SJSA1 (cell line): ENCODE measurements around the gene SGSH. TPM values are rescaled to one million over a fixed set of nuclear protein-coding genes. Genes with fewer than 3 reads are reported as not detected.
"Not testable (repeated sequence)": the region's sequence is repeated elsewhere in the genome, so short reads cannot be mapped to it uniquely, and the experiment has no call there.

Experiments used
- DNase-seq, 2 experiments: peaks; one replicate each; pipeline ENCODE4 v3.0.0-alpha.2; 2015 to 2020; ENCODE audit warnings: low spot score in 2 of 2, low read depth in 1 of 2
- H3K27ac ChIP-seq: fragments of 250-450 bp; sonication (Bioruptor Pico); 2 replicates; pipeline ENCODE4 v1.5.1; 2020; ENCODE audit warnings: mild to moderate bottlenecking, moderate library complexity
- H3K27me3 ChIP-seq: fragments of 250-450 bp; sonication (Bioruptor Pico); replicated peaks from 2 replicates; pipeline ENCODE4 v1.5.1; 2020; ENCODE audit warnings: mild to moderate bottlenecking, moderate library complexity
- H3K36me3 ChIP-seq: fragments of 250-450 bp; sonication (Bioruptor Pico); 2 replicates; pipeline ENCODE4 v1.5.1; 2020; ENCODE audit warnings: mild to moderate bottlenecking
- H3K4me1 ChIP-seq: fragments of 250-450 bp; sonication (Bioruptor Pico); replicated peaks from 2 replicates; pipeline ENCODE4 v1.6.1; 2021; ENCODE audit warnings: mild to moderate bottlenecking
- H3K4me3 ChIP-seq: fragments of 250-450 bp; sonication (Bioruptor Pico); 2 replicates; pipeline ENCODE4 v1.5.1; 2020; ENCODE audit warnings: mild to moderate bottlenecking
- H3K9me3 ChIP-seq: fragments of 250-450 bp; sonication (Bioruptor Pico); replicated peaks from 2 replicates; pipeline ENCODE4 v1.5.1; 2020; ENCODE audit warnings: mild to moderate bottlenecking
- total RNA-seq: library from RNA; depleted of rRNA; stranded (reverse); fragments of >200 nt; shearing (Covaris generic); gene quantifications from 2 replicates; pipeline ENCODE4 v1.2.3, GENCODE V29; 2014

Gene SGSH
- total RNA-seq, 1 experiment from 2014 or later: 18.6 TPM

GRCh38 chr17:80260791-80261158, 40.6 kb upstream of the SGSH start, which contains the start of gene RNF213:
RNF213 (plus strand) TSS chr17:80260852; CDS start chr17:80263682, 2,830 bp downstream.
- Histone ChIP-seq H3K27ac (peak within 1 kb of the TSS; percentile 94), H3K36me3 (peaks cover 23% of the 10 kb centered on the region), H3K4me3 (peak within 1 kb of the TSS; percentile 97), H3K27me3 (no peaks in the 10 kb centered on the region), H3K9me3 (0 out of 2 replicates have a peak, but pooled peaks cover 3% of the 10 kb centered on the region), H3K4me1 (peaks cover 54% of the 10 kb centered on the region)
- DNase-seq: peak; percentile 69 to 90

- H3K36me3 ChIP-seq: peaks cover 18% of the 10 kb centered on the region
- H3K27ac ChIP-seq: peak overlapping the region; percentile 87
- peak overlapping the region; percentile 51 for H3K4me3 ChIP-seq
- H3K27me3 ChIP-seq: no peaks in the 10 kb centered on the region
- 0 out of 2 replicates have a peak, but pooled peaks cover 3% of the 10 kb centered on the region for H3K9me3 ChIP-seq
- DNase-seq: peak; percentile 92 to 96
- peaks cover 61% of the 10 kb centered on the region for H3K4me1 ChIP-seq
Measured at GRCh38 chr17:80260069-80260535, 40.0 kb upstream of the SGSH start.

GRCh38 chr17:80259457-80260068, 39.4 kb upstream of the SGSH start:
- Histone ChIP-seq H3K9me3 (0 out of 2 replicates have a peak, but pooled peaks cover 3% of the 10 kb centered on the region), H3K27me3 (no peaks in the 10 kb centered on the region), H3K4me3 (peak overlapping the region; percentile 51), H3K36me3 (peaks cover 17% of the 10 kb centered on the region), H3K27ac (peak overlapping the region; percentile 87), H3K4me1 (peaks cover 67% of the 10 kb centered on the region)
- no peak for DNase-seq

DNA sequence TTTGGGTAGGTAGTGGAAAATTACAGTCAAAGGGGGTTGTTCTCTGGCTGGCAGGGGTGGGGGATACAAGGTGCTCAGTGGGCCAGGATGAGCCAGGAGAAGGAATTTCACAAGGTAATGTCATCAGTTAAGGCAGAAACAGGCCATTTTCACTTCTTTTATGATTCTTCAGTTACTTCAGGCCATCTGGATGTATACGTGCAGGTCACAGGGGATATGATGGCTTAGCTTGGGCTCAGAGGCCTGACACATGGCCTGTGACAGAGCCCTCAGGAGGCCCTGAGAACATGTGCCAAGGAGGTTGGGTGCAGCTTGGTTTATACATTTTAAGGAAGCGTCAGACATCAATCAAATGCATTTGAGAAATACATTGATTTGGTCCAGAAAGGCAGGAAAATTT, 38.2 kb upstream of the SGSH start:
- H3K4me1 ChIP-seq: peaks cover 64% of the 10 kb centered on the region
- not testable (repeated sequence) for H3K4me3 ChIP-seq, H3K9me3 ChIP-seq, H3K27ac ChIP-seq, DNase-seq, H3K27me3 ChIP-seq, H3K36me3 ChIP-seq

DNA sequence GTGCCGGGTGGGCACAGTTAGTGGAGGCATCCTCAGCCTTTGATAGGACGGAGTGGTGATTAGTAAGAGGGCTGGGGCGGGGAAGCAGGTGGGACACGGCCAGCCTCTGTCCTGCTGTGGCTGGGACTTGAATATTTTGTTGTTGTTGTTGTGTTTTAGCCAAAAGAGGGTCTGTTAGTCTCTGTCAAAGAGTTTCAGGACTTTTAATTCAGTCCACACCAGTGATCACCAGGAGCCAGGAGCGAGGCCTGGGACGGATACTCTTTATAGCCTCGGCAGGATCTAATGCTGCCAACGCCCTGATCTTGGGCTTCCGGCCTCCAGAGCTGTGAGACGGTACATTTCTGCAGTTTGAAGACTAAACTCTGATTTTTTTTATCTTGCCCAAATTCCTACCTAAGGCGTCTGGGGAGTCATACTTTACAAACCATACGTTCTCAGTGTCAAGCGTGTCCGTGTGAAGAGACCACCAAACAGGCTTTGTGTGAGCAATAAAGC, 37.6 kb upstream of the SGSH start:
- H3K27ac ChIP-seq: no peak overlapping the region
- H3K4me3 ChIP-seq: no peak overlapping the region
- H3K9me3 ChIP-seq: 0 out of 2 replicates have a peak, but pooled peaks cover 3% of the 10 kb centered on the region
- H3K27me3 ChIP-seq: no peaks in the 10 kb centered on the region
- H3K4me1 ChIP-seq: peaks cover 59% of the 10 kb centered on the region
- peaks cover 4% of the 10 kb centered on the region for H3K36me3 ChIP-seq
- no peak for DNase-seq

DNA sequence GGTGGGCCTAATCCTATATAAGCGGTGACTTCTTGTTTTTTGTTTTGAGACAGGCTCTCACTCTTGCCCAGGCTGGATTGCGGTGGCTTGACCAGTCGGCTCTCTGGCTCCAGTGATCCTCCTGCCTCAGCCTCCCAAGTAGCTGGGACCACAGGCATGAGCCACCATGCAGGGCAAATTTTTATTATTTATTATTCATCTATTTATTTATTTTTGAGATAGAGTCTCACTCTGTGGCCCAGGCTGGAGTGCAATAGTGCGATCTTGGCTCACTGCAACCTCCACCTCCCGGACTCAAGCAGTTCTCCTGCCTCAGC, 35.9 kb upstream of the SGSH start:
- Histone ChIP-seq H3K36me3 (peaks cover 3% of the 10 kb centered on the region), H3K9me3 (0 out of 2 replicates have a peak, but pooled peaks cover 2% of the 10 kb centered on the region), H3K4me3 (no peak overlapping the region), H3K27me3 (no peaks in the 10 kb centered on the region), H3K4me1 (peaks cover 46% of the 10 kb centered on the region), H3K27ac (peak overlapping the region; percentile 94)
- DNase-seq: peak; percentile 60 to 81

- H3K36me3 ChIP-seq: no peaks in the 10 kb centered on the region; the same call in 1 of the 2 replicates
- DNase-seq: peak; percentile 88 to 93
- no peaks in the 10 kb centered on the region for H3K9me3 ChIP-seq
- H3K27ac ChIP-seq: peak overlapping the region; percentile 94
- peaks cover 40% of the 10 kb centered on the region for H3K4me1 ChIP-seq
- no peak overlapping the region for H3K4me3 ChIP-seq
- no peaks in the 10 kb centered on the region for H3K27me3 ChIP-seq
Measured at GRCh38 chr17:80254396-80255251, 34.5 kb upstream of the SGSH start.

DNA sequence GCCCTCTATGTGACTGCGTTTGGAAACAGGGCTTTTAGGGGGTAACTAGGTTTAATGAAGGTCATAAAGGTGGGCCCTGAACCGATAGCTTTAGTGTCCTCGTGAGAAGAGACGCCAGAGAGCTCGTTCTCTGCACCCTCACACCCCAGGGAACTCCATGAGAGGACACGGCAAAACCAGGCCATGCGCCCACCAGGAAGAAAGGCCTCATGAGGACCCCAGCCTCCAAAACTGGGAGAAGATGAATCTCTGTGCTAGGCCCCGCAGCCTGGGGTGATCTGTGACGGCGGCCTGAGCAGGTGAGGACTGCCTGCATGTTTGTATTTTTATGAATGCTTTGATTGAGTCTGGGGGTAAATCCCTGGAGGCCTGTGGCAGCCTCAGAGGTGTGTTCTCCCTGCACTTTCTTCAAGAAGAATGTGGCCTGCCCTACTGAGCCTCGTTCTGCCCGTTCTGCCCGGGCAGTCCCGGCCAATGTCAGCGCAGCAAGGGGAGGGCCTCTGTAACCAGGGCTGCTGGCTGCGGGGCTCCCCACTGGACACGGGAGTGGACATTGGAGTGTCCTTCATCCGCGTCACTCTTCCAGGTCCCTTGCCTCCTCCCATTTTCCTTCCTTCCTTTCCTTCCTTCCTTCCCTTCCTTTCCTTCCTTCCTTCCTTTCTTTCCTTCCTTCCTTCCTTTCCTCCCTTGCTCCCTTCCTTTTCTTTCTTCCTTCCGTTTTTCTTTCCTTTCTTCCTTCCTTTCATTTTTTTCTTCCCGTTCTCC, 33.7 kb upstream of the SGSH start:
- no peaks in the 10 kb centered on the region; the same call in 1 of the 2 replicates for H3K36me3 ChIP-seq
- peaks cover 32% of the 10 kb centered on the region for H3K4me1 ChIP-seq
- H3K27me3 ChIP-seq: no peaks in the 10 kb centered on the region
- H3K27ac ChIP-seq: peak overlapping the region; percentile 94
- H3K9me3 ChIP-seq: no peaks in the 10 kb centered on the region
- no peak for DNase-seq
- no peak overlapping the region for H3K4me3 ChIP-seq

GRCh38 chr17:80252871-80253270, 32.7 kb upstream of the SGSH start:
- Histone ChIP-seq H3K4me3 (no peak overlapping the region), H3K27me3 (no peaks in the 10 kb centered on the region), H3K4me1 (peaks cover 30% of the 10 kb centered on the region), H3K9me3 (no peaks in the 10 kb centered on the region), H3K36me3 (no peaks in the 10 kb centered on the region; the same call in 1 of the 2 replicates), H3K27ac (no peak overlapping the region)
- no peak for DNase-seq

DNA sequence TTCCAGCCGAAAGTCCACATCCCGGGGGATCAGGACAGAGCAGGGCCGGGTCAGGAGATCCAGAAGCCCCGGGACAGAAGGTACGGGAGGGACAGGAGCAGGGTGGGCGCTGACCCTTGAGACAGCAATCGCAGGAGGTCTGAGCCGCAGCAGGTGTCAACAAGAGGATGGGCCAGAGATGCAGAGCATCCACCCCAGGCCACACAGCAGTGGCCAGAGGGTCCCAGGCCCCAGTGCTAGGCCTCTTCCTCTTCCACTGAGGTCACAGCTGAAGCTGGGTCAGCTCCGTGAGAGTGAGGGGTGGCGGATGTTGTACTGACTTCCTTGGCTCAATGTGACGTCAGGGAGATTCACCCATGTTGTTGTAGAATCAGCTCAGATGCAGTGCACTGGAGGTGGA, 31.8 kb upstream of the SGSH start:
- Histone ChIP-seq H3K4me1 (peaks cover 30% of the 10 kb centered on the region), H3K27me3 (no peaks in the 10 kb centered on the region), H3K9me3 (no peaks in the 10 kb centered on the region), H3K4me3 (no peak overlapping the region), H3K27ac (no peak overlapping the region), H3K36me3 (no peaks in the 10 kb centered on the region; the same call in 1 of the 2 replicates)
- DNase-seq: no peak

GRCh38 chr17:80248894-80249710, 29.0 kb upstream of the SGSH start:
- no peak for DNase-seq
- no peaks in the 10 kb centered on the region for H3K27me3 ChIP-seq
- no peak overlapping the region for H3K4me3 ChIP-seq
- H3K9me3 ChIP-seq: no peaks in the 10 kb centered on the region
- peaks cover 4% of the 10 kb centered on the region for H3K4me1 ChIP-seq
- H3K36me3 ChIP-seq: peaks cover 14% of the 10 kb centered on the region; the same call in 1 of the 2 replicates
- no peak overlapping the region for H3K27ac ChIP-seq

DNA sequence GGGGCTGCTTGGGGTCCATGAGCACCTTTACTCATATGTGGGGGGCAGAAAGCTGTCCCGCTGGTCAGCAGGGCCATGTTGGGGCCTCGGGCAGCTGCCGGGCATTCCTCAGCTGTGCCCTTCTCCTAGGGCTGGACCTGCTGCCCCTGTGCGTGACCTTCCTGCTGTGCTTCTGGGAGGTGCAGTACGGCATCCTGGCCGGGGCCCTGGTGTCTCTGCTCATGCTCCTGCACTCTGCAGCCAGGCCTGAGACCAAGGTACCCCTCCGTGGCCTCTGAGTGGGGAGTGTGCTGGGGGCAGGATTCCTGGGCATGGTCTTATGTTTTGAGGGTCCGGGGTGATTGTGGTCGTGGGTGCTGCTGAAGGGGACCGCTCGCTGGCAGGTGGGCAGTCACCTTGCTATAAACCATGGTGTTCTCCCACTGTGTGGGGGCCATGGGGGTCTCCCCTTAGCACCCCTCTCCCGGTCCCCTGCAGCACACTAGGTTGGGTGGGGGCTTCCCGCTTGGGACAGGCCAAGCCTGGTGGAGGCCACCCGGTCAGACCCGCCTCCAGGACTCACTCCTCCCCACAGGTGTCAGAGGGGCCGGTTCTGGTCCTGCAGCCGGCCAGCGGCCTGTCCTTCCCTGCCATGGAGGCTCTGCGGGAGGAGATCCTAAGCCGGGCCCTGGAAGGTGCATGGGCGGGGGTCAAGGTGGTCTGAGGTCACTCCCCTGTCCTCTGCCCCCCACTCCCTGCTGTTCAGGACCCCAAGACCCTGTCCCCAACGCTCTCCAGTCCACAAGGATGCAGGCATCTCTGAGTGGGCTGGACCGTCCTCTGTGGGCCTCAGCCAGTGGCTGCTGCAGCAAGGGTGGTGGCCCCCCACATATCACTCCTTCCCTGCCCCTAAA, 28.1 kb upstream of the SGSH start:
- Histone ChIP-seq H3K27ac (no peak overlapping the region), H3K4me1 (no peaks in the 10 kb centered on the region), H3K9me3 (no peaks in the 10 kb centered on the region), H3K36me3 (peaks cover 17% of the 10 kb centered on the region; the same call in 1 of the 2 replicates), H3K4me3 (no peak overlapping the region), H3K27me3 (no peaks in the 10 kb centered on the region)
- DNase-seq: no peak
